Posterior vena cava (tissue), 2 donors: ENCODE data around the gene SSTR4. TPM values are rescaled to one million over a fixed set of nuclear protein-coding genes. Genes with fewer than 3 reads are reported as not detected.
"Not testable (repeated sequence)": the region's sequence is repeated elsewhere in the genome, so short reads cannot be mapped to it uniquely, and the experiment has no call there.

ENCODE experiments used
- DNase-seq: peaks from one replicate; pipeline ENCODE4 v3.0.0-alpha.2; 2020; ENCODE audit warnings: low spot score
- intact Hi-C, 2 donors: fragments of 100-400 bp; cut with DNase I; formaldehyde crosslinking; loops; one replicate each; pipeline versions ENCODE4 v1.14.1 to v1.14.2; 2022 to 2023
- long read RNA-seq, 2 donors: library from polyadenylated mRNA; unstranded; transcript quantifications; one replicate each; pipeline ENCODE4 v2.0.0, GENCODE V29; 2020 to 2021
- total RNA-seq, 2 donors: library from RNA; stranded (reverse); fragmentation: NEBNext Ultra II Directional; extraction: Animal tissue kit (Norgen Biotek cat#: 25700); gene quantifications; one replicate each; pipeline ENCODE4 v1.2.1, GENCODE V29; 2021
- donor health status: DM: yes; HTN: yes; CAD: no.
- donor health status: DM: yes; HTN: yes; CAD: no.

The SSTR4 gene
- not detected for total RNA-seq
- long read RNA-seq, donor 1, result 0 reads
- long read RNA-seq, donor 2, result 0 reads

DNA sequence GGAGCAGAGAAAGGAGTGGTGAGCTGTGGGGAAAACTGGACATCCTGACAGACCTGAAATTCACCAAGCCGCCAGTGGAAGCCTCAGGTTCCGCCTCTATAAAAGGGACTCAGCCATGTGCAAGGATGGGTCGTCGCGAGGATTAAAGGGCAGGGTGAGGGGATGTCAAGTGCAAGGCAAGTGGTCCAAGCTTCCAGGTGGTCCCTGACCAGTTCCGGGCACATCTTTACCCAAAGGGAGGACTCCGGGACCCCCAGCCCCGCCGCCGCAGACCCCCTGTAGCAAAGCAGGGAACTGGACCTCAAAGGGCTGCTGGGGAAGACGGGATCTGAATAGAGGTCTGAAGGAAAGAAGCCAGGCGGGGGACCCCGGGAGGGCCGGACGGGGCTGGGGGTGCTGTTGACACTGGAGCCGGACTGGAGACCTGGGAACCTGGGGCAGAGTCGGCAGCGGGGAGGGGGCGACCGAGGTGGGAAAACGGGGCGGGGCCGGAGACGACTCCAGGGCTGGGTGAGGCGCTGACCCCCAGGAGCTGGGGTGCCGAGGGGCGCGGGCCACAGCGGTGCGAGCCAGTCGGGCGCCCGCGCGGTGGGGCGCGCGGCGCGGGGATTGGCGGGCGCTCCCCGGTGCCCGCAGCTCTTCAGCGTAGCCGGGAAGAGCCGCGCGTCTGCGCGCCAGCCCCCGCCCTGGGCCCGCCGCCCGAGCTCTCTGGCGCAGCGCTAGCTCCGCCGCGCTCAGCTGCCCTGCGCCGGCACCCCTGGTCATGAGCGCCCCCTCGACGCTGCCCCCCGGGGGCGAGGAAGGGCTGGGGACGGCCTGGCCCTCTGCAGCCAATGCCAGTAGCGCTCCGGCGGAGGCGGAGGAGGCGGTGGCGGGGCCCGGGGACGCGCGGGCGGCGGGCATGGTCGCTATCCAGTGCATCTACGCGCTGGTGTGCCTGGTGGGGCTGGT is at the start of gene SSTR4:
TSS of gene SSTR4 (plus strand) at position 592 of the 951 bp plus-strand sequence. CDS start at position 764, 172 bp downstream.
- intact Hi-C loops, result no loop called here
- DNase-seq, result no peak

DNA sequence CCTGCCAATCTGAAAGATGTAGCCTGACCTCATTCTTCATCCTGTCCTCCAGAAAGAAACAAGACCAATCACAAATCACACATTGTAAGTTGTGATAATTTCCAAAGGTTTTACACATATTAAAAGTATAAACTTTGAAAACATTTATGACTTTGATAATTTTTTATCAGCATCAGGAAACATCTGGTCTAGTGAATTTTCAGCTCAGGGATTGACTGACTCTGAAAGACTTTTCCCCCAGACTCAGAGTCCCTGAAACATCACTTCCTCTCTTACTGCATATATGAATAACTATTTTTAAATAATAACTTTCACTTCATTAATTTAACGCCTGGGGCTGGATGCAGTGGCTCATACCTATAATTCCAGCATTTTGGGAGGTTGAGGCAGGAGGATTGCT is 48.5 kb upstream of the SSTR4 start:
- DNase-seq, result no peak
- intact Hi-C loops, result no loop called here

- DNase-seq, intact Hi-C loops: not testable (repeated sequence)
Measured at GRCh38 chr20:22991424-22991823, 43.7 kb upstream of the SSTR4 start.

DNA sequence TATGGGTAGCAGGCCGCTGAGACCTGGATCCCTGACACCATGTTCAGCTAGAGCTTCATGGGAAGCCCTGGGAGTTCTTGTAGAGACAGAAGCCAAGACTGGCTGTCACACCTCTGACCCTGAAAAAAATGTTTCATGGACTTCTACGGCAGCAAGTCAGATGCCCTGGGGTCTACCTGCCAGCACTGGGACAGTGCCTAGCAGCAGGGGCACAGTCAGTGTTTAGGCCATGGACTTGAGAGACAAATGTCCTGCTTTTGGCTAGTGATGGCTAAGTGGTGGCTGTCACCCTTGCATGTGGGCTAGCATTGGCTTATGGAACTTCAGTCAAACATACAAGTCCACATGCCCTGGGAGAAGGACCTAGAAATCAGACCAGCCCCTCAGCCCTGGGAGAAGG is 41.3 kb upstream of the SSTR4 start:
- intact Hi-C loops, result no loop called here
- DNase-seq, result no peak

DNA sequence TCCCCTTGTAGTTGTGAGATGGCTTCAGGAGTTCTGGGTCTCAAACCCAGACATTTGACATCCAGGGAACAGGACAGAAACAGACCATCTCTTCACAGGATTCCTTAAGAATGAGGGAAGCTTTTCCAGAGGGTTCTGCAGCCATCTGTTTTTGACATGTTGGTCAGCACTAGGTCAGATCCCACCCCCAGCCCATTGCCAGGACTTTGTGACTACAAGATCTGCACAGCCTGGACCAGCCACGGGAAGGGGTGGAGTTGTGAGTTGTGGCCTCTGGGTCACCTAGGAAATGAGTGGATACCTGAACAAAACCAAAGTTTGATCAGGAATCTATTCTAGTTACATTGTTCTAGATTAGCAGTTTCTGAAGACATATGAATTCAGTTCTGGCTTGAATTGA is 39.2 kb upstream of the SSTR4 start:
- intact Hi-C loops, result no loop called here

DNA sequence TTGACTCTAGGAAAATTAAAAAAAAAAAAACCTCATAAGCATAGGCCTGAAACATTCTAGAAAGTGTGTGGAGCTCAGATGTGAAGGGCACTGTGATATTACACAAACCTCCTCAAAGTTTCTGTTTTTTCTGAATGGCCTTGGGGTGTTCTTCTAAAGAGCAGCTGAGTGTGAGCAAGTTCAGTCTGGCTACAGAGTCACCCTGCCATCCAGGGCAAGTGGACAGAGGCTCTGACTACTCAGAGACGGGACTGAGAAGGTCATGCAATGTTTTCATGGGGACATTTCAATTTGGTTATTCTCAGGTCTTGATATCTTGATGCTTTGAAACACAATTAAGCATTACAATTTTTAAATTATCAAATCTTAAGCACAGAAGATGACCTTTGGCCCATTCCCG is 36.6 kb upstream of the SSTR4 start:
- DNase-seq, result no peak
- intact Hi-C loops, result no loop called here

More for the DNA sequence above, 39.2 kb upstream of the SSTR4 start:
- peak; percentile 71 for DNase-seq

GRCh38 chr20:22999756-23000155 is 35.4 kb upstream of the SSTR4 start:
- intact Hi-C loops, result no loop called here
- DNase-seq, result no peak

DNA sequence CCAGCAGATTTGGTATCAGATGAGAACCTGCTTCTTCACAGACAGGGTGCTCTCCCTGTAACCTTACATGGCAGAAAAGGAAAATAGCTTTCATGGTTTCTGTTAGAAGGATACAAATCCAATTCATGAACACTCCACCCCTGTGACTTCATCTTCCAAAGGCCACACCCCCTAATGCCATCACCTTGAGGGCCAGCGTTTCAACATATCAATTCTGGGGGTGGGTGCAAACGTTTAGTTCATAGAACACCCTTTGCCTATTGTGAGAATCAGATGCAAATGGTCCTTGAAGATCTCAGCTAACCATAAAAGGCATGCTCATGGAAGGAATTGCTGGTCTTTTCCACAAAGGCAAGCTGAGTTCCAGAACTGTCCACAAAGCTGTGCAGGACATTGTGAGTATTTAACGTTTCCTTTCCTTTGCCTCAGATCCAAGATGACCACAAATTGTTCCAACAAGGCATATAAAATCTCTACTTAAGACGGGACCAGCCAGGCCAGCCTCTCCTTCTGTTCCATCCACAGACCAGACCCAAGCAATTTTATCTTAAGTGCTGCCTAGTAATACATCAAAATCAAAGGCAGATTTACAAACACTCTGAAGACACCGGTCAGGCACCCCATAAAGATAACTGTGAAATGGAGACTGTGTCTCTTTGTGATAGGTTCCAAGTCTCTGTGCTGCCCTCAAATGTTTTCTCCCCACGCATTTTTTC is 34.7 kb upstream of the SSTR4 start:
- no peak for DNase-seq
- intact Hi-C loops, result no loop called here

- no peak for DNase-seq
- intact Hi-C loops, result no loop called here
Measured at GRCh38 chr20:23002276-23002675, 32.8 kb upstream of the SSTR4 start.

GRCh38 chr20:23003077-23003635 is 32.0 kb upstream of the SSTR4 start:
- DNase-seq, result no peak
- intact Hi-C loops, result no loop called here

DNA sequence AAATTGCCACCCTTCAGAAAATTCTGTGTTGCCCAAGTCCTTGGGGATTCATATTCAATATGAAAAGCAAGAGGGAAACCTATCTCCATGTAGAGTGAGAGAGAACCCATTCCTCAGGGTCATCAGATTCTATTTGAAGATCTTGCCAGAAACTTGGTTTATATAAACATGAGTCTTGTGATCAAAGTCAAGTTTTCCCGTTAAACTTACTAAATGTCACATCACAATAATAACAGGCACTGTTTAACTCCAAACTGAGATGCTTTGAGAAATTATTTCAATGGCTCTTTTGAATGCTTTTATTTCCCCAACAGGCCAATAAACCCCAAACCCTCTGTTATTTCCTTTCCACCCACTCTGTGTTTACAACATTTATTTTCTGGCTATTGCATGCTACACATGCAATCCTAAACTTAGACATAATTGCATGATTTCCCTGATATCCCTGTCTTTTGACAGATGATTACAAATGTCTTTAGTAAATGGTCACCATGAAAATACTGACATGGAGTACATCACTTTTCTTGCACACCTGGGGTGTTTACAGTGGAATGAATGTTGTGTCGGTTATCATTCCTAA is 31.1 kb upstream of the SSTR4 start:
- intact Hi-C loops, result no loop called here
- no peak for DNase-seq

DNA sequence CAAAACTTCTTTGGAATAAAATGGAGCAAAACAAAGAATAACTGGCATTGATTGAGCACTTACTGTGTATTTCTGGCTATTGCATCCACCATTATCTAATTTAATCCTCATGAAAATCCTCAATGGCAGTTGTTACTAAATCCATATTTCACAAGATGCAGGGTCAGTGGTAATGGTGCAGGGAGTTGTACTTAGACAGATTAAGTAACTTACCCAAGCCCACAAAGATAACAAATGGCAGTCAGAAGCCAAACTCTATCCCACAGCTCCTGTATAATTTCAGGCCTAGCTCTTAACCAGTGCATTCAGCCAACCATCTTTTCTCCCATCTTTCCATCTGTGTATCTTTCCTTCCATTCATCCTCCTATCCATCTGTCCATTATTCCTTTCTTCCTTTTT is 29.3 kb upstream of the SSTR4 start:
- no peak for DNase-seq

DNA sequence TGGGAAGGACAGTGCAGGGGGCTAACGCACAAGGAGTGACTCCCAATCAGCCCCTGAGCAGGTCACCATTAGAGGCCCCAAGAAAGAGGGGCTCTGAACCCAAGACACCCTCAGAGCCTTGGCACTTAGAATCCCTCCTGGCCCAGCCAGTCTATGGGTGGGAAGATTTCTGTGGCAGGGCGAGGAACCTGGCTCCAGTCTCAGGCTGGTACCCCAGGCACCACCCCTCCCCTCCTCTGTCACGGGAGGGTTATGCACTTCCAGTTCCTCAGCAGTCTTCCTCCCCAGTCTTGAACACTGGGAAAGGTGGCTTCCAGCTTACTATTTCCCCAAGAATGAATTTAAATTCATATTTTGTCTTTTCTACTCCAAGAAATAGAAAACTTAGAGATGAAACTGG is 27.6 kb upstream of the SSTR4 start:
- DNase-seq, result no peak
- intact Hi-C loops, result no loop called here

More for the DNA sequence above, 29.3 kb upstream of the SSTR4 start:
- intact Hi-C loops, result no loop called here

- DNase-seq, result no peak
- intact Hi-C loops, result no loop called here
Measured at GRCh38 chr20:23007886-23008655, 27.0 kb upstream of the SSTR4 start.

DNA sequence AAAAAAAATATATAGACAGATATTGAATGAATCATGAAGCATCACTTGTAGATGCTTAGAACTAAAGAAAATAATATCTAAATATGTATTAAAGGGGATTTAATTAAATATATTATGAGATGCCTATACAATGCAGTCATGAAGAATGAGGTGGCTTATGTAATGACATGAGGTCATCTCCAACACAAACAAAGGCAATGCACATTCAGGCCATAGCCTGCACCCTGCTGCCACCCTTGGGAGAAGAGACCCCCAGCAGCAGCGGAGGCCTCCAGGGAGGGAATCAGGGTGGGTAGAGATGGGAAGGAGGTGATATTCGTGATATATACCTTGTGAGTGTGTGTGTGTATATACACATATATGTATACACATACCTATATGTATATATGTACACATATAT is 26.4 kb upstream of the SSTR4 start:
- intact Hi-C loops, result no loop called here
- no peak for DNase-seq

DNA sequence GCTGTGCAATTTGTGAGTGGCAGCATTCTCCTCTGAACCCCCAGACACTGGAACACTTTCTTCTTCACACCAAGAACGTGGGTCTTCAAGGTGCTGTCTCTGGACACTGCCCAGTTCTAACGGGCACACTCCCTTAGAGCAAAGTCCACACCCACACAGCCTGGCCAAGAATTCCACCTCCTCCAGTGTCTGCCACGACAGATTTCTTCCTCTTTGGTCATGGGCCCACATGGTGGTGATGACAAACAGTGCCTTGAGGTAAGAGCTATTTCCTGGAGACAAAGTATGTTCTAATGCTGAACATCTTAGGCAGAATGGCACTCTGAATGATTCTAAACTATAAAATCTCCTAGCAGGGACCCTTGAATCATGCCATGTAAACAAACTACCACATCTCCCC is 25.5 kb upstream of the SSTR4 start:
- intact Hi-C loops, result no loop called here
- DNase-seq, result no peak

DNA sequence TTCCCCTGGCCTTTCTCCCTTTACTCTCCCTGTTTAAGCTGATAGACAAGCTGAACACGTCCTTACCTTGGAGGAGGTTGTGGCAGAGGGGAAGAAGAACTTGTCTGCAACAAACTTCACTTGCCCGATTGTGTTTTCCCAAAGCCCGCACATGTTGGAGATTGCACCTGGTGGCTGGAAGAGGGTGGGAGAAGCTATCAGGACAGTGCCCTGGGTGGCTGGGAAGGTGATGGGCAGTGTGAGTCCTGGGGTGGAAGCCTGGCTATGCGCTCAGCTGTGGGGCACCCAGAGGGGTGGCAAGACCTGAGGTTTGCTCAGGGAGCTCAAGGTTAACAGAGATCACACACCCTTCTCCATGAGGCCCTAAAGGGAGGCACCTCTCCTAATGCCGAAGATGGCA is 25.0 kb upstream of the SSTR4 start:
- DNase-seq, result no peak
- intact Hi-C loops, result no loop called here

DNA sequence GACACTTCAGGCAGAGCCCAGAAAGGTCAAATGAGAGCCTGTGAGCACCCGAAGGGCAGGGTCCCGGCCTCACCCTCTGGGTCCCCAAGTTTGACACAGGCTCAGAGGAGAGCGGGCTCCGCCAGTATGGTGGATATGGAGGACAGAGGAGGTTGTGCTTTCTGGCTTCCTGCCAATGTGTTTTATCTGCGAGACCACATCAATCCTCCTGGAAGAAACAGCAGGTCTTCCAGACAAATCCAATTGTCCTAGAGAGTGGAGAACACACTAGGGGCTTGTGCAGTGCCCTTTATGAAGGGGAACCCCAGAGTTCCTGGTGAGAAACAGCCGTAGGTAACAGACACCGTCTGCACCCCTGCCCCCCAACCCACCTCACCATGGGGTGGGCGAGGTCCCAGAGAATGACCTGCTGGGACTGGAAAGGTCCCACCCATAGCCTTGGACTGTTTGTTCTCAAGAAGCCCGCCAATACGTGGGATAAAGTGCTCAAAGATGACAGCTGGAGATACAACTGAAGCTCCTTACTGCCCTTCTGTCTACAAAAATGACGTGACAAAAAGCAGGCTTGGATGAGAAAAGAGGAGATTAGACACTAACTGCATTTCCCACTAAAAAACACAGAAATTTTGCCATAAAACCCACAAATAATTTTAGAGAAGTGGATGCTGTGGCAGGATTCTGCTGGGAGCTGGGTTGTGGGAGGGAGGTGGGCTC is 23.9 kb upstream of the SSTR4 start:
- DNase-seq, result no peak
- intact Hi-C loops, result no loop called here

DNA sequence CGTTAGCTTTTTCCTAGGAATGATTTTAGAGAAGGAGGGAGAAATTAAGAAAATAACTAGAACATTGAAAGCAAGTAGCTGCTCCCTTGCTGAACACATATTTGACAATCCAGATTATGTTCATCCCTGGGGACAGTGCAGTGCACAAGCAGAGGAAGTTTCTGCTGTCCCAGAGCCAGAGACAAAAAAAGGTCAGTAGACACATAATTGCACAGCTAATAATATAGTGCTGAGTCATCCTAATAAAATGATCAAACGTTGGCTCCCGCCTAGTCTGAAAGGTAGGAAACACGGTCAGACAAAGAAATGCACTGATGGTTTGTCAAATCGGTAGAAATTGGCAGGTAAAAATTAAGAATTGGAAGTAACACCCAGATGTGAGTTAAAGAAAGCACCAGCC is 21.7 kb upstream of the SSTR4 start:
- intact Hi-C loops, result no loop called here
- no peak for DNase-seq
